MM.1S (cell line): ENCODE measurements around the gene NUMA1.

Experiments
- EZH2 ChIP-seq: fragments of 300-600 bp; sonication (generic); optimal IDR thresholded peaks from 2 replicates; pipeline ENCODE3; 2017; ENCODE audit warnings: low read depth, mild to moderate bottlenecking, antibody characterized with exemption, low read length, mixed read lengths
- EZH2phosphoT487 ChIP-seq: fragments of 300-600 bp; sonication (generic); IDR thresholded peaks from 2 replicates; pipeline ENCODE4 v1.6.1; 2018; ENCODE audit warnings: antibody characterized with exemption, low read length
- TF ChIP-seq, protein P1 (sequence below): fragments of 300-600 bp; sonication (generic); IDR thresholded peaks from 2 replicates; pipeline ENCODE4 v1.5.1; 2016; ENCODE audit warnings: antibody characterized with exemption, low read length, mixed read lengths

DNA sequence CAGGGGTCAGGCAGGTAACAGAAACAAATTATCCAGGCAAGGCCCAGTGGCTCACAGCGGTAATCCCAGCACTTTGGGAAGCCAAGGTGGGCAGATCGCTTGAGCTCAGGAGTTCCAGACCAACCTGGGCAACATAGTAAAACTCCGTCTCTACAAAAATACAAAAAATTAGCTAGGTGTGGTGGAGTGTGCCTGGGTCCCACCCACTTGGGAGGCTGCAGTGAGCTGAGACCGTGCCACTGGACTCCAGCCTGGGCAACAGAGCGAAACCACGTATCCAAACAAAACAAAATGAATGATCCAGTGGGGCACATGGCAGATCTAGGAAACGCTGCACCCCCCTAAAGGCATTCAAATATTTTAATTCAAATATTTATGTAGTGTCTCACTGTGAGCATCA, 9.9 kb downstream of the NUMA1 start:
- TF ChIP-seq, protein P1, sequence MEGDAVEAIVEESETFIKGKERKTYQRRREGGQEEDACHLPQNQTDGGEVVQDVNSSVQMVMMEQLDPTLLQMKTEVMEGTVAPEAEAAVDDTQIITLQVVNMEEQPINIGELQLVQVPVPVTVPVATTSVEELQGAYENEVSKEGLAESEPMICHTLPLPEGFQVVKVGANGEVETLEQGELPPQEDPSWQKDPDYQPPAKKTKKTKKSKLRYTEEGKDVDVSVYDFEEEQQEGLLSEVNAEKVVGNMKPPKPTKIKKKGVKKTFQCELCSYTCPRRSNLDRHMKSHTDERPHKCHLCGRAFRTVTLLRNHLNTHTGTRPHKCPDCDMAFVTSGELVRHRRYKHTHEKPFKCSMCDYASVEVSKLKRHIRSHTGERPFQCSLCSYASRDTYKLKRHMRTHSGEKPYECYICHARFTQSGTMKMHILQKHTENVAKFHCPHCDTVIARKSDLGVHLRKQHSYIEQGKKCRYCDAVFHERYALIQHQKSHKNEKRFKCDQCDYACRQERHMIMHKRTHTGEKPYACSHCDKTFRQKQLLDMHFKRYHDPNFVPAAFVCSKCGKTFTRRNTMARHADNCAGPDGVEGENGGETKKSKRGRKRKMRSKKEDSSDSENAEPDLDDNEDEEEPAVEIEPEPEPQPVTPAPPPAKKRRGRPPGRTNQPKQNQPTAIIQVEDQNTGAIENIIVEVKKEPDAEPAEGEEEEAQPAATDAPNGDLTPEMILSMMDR: no peak
- no peak for TF ChIP-seq EZH2
- TF ChIP-seq EZH2phosphoT487: no peak
